B cell (primary cell): ENCODE measurements around the gene TAS2R4. TPM values are rescaled to one million over a fixed set of nuclear protein-coding genes. Genes with fewer than 3 reads are reported as not detected.

Experiments used
- ATAC-seq: fragments of 200-7000 bp; cut with Tn5 transposase; one replicate; pipeline ENCODE4 v1.10.0; 2021; ENCODE audit warnings: low read depth, mild to moderate bottlenecking, moderate number of reproducible peaks, moderate library complexity
- CTCF ChIA-PET: fragments of 350-600 bp; sonication (Branson Sonifier 250); formaldehyde crosslinking; loops from one replicate; lab custom pipeline; 2021; ENCODE audit warnings: antibody characterized with exemption, inconsistent platforms; lab: Charles Lee
- POLR2A ChIA-PET: fragments of 350-600 bp; sonication (Branson Sonifier 250); formaldehyde crosslinking; loops from one replicate; lab custom pipeline; 2021; ENCODE audit warnings: antibody characterized with exemption; lab: Charles Lee
- DNase-seq: peaks from one replicate; pipeline ENCODE4 v3.0.0; 2013
- H2AFZ ChIP-seq: 2 replicates; pipeline ENCODE4 v1.6.1; 2012; ENCODE audit warnings: mild to moderate bottlenecking, low read depth, low read length; ENCODE audit not compliant: insufficient read depth, poor library complexity, severe bottlenecking
- H3K27ac ChIP-seq, 2 donors: 1 replicate in 1 of 2; 2 replicates in 1 of 2; pipeline ENCODE4 v1.5.1; 2012 to 2013; ENCODE audit warnings: low read length in 2 of 2, mild to moderate bottlenecking in 2 of 2, moderate library complexity in 1 of 2
- H3K27me3 ChIP-seq, 4 experiments: fragments of 200-600 bp in 1 of 4; sonication (generic) in 1 of 4; replicated peaks in 1 of 4; 1 replicate in 2 of 4; 2 replicates in 2 of 4; pipeline versions ENCODE4 v1.6.1 to v1.7.0; 2013 to 2016; ENCODE audit warnings: low read length in 3 of 4, mild to moderate bottlenecking in 2 of 4, mixed read lengths in 1 of 4, moderate library complexity in 1 of 4; ENCODE audit not compliant: insufficient read depth in 4 of 4, control insufficient read depth in 3 of 4; ENCODE audit errors: control extremely low read depth in 1 of 4
- H3K36me3 ChIP-seq, 2 experiments: replicated peaks in 1 of 2; 1 replicate in 1 of 2; 2 replicates in 1 of 2; pipeline versions ENCODE4 v1.6.1 to v1.7.1; 2013; ENCODE audit warnings: low read length in 1 of 2; ENCODE audit not compliant: insufficient read depth in 2 of 2, control insufficient read depth in 1 of 2; ENCODE audit errors: control extremely low read depth in 1 of 2, extremely low read depth in 1 of 2
- H3K4me1 ChIP-seq, 2 donors: fragments of 200-600 bp in 1 of 2; sonication (generic) in 1 of 2; 1 replicate in 1 of 2; 2 replicates in 1 of 2; pipeline versions ENCODE4 v1.5.1 to v1.6.1; 2013 to 2017; ENCODE audit warnings: low read length in 2 of 2; ENCODE audit not compliant: control insufficient read depth in 2 of 2, insufficient read depth in 2 of 2
- H3K4me2 ChIP-seq: replicated peaks from 2 replicates; pipeline ENCODE3; 2012; ENCODE audit warnings: mild to moderate bottlenecking, low read depth, low read length; ENCODE audit not compliant: poor library complexity, severe bottlenecking
- H3K4me3 ChIP-seq, 5 experiments: fragments of 200-600 bp in 1 of 5; sonication (generic) in 1 of 5; 1 replicate in 3 of 5; 2 replicates in 2 of 5; pipeline versions ENCODE4 v1.5.1 to v1.7.0; 2011 to 2016; ENCODE audit warnings: low read length in 4 of 5, mild to moderate bottlenecking in 4 of 5, low read depth in 2 of 5, control low read depth in 1 of 5, moderate library complexity in 1 of 5; ENCODE audit not compliant: insufficient read depth in 1 of 5; ENCODE audit errors: control extremely low read depth in 1 of 5, extremely low read depth in 1 of 5
- H3K79me2 ChIP-seq: fragments of 200-600 bp; sonication (generic); one replicate; pipeline ENCODE4 v1.6.0; 2016; ENCODE audit warnings: low read length; ENCODE audit not compliant: control insufficient read depth, insufficient read depth
- H3K9ac ChIP-seq: fragments of 200-600 bp; sonication (generic); 2 replicates; pipeline ENCODE4 v1.6.1; 2017; ENCODE audit warnings: mild to moderate bottlenecking, low read length, moderate library complexity
- H3K9me3 ChIP-seq, 3 donors: one replicate each; pipeline versions ENCODE4 v1.6.1 to v1.7.1; 2013; ENCODE audit warnings: low read length in 2 of 3; ENCODE audit not compliant: control insufficient read depth in 2 of 3, insufficient read depth in 1 of 3; ENCODE audit errors: control extremely low read depth in 1 of 3
- H4K20me1 ChIP-seq: 2 replicates; pipeline ENCODE4 v1.6.0; 2012; ENCODE audit warnings: mild to moderate bottlenecking, low read length; ENCODE audit not compliant: insufficient read depth, control insufficient read depth, poor library complexity, severe bottlenecking
- H3K27ac Mint-ChIP-seq: one replicate; pipeline ENCODE4 v1.8.0; 2021; ENCODE audit warnings: mixed read lengths
- H3K27me3 Mint-ChIP-seq: one replicate; pipeline ENCODE4 v1.8.0; 2021; ENCODE audit warnings: mixed read lengths
- H3K4me1 Mint-ChIP-seq: one replicate; pipeline ENCODE4 v1.8.0; 2021; ENCODE audit warnings: mixed read lengths
- H3K4me3 Mint-ChIP-seq: one replicate; pipeline ENCODE4 v1.8.0; 2021; ENCODE audit warnings: mixed read lengths
- H3K9me3 Mint-ChIP-seq: one replicate; pipeline ENCODE4 v1.8.0; 2022; ENCODE audit warnings: mixed read lengths; ENCODE audit not compliant: insufficient read depth
- CTCF ChIP-seq: fragments of 200-600 bp; IDR thresholded peaks from one replicate; pipeline ENCODE4 v1.8.0; 2022; ENCODE audit warnings: antibody characterized with exemption, mild to moderate bottlenecking
- EZH2 ChIP-seq: IDR thresholded peaks from 2 replicates; pipeline ENCODE4 v1.6.1; 2012; ENCODE audit warnings: borderline replicate concordance, low read depth, mild to moderate bottlenecking, moderate library complexity, low read length; ENCODE audit not compliant: insufficient read depth, poor library complexity, severe bottlenecking
- WGBS: methylation state at CpG from one replicate; pipeline ENCODE4 v1.1.5; 2013; ENCODE audit warnings: missing lambda C conversion rate; ENCODE audit not compliant: insufficient coverage; 5-methylcytosine and 5-hydroxymethylcytosine counted together
- intact Hi-C: fragments of 100-400 bp; cut with micrococcal nuclease; formaldehyde crosslinking; loops from one replicate; pipeline ENCODE4 v1.10.0; 2022
- polyA plus RNA-seq: library from polyadenylated mRNA; depleted of rRNA; stranded (reverse); fragments of >200 nt; gene quantifications from 2 replicates; pipeline ENCODE4 v1.2.3, GENCODE V29; 2012
- total RNA-seq, 2 donors: library from RNA; stranded (reverse); fragments of 120-200 nt in 1 of 2; gene quantifications; 1 replicate in 1 of 2; 2 replicates in 1 of 2; pipeline versions ENCODE4 v1.2.3 to v1.2.4, GENCODE V29; 2013 to 2022

Gene TAS2R4
- total and polyA plus RNA-seq, 2 donors (not counting 1 experiment from before 2014, with no cell fraction given), result 0.39 to 5.4 TPM

- peak; percentile 55 for DNase-seq
- Mint-ChIP-seq H3K4me3 (no peak overlapping the region), H3K27ac (no peak overlapping the region), H3K4me1 (no peaks in the 10 kb centered on the region), H3K27me3 (no peaks in the 10 kb centered on the region), H3K9me3 (no peaks in the 10 kb centered on the region)
- ATAC-seq, result no peak
- H3K4me1 ChIP-seq, result no peaks in the 10 kb centered on the region
- no peak overlapping the region for H3K4me3 ChIP-seq
- H4K20me1 ChIP-seq, result peaks cover 7% of the 10 kb centered on the region
- ChIA-PET POLR2A (no interaction called here), CTCF (interaction anchor here (0.6 to 4.0 kb wide), 13 partner anchors 9 to 1110 kb away, joined by 3 to 48 read pairs (median 3); partner anchors contain the start of gene TAS2R4)
- H3K79me2 ChIP-seq, result no peaks in the 10 kb centered on the region
- no peaks in the 10 kb centered on the region for H3K9me3 ChIP-seq
- H3K27me3 ChIP-seq, result no peaks in the 10 kb centered on the region
- no peak overlapping the region for H3K4me2 ChIP-seq
- WGBS, result 72% methylated on average over 6 of the region's 13 CpGs
- H3K27ac ChIP-seq, result no peak overlapping the region
- H2AFZ ChIP-seq, result no peak overlapping the region
- TF ChIP-seq CTCF (peak; percentile 87), EZH2 (no peak)
- H3K9ac ChIP-seq, result no peak overlapping the region
- intact Hi-C loops, result no loop called here
- peaks cover 3% of the 10 kb centered on the region in 2 experiments for H3K36me3 ChIP-seq
Measured at GRCh38 chr7:141785706-141786552, 9.5 kb downstream of the TAS2R4 start.

GRCh38 chr7:141788296-141788695 lies 11.8 kb downstream of the TAS2R4 start:
- Histone ChIP-seq H3K4me1 (no peaks in the 10 kb centered on the region), H3K9ac (no peak overlapping the region), H3K4me3 (no peak overlapping the region), H2AFZ (no peak overlapping the region), H3K27me3 (no peaks in the 10 kb centered on the region), H4K20me1 (peaks cover 7% of the 10 kb centered on the region), H3K4me2 (no peak overlapping the region), H3K27ac (no peak overlapping the region), H3K79me2 (no peaks in the 10 kb centered on the region), H3K9me3 (no peaks in the 10 kb centered on the region), H3K36me3 (peaks cover 3 to 5% of the 10 kb centered on the region in 2 experiments)
- CTCF ChIA-PET, result no interaction called here
- intact Hi-C loops, result no loop called here
- no peak for DNase-seq
- no peaks in the 10 kb centered on the region for H3K4me1 Mint-ChIP-seq
- POLR2A ChIA-PET, result no interaction called here
- no peak overlapping the region for H3K4me3 Mint-ChIP-seq
- H3K27ac Mint-ChIP-seq, result no peak overlapping the region
- no peaks in the 10 kb centered on the region for H3K27me3 Mint-ChIP-seq
- no peaks in the 10 kb centered on the region for H3K9me3 Mint-ChIP-seq
- no CpG with 5 or more reads among the region's 2 CpGs for WGBS
- TF ChIP-seq EZH2 (no peak), CTCF (no peak)
- no peak for ATAC-seq
